Neutrophil (primary cell): ENCODE results near the gene UNC5B.

Source experiments
- H3K27ac ChIP-seq: fragments of 200-600 bp; sonication (generic); 2 replicates; pipeline ENCODE4 v1.5.1; 2016; ENCODE audit warnings: mild to moderate bottlenecking, moderate library complexity
- H3K27me3 ChIP-seq: fragments of 200-600 bp; sonication (generic); 2 replicates; pipeline ENCODE4 v1.6.0; 2016; ENCODE audit warnings: mild to moderate bottlenecking
- H3K36me3 ChIP-seq: fragments of 200-600 bp; sonication (generic); 2 replicates; pipeline ENCODE4 v1.5.1; 2017
- H3K4me1 ChIP-seq, 2 experiments: fragments of 200-600 bp in 1 of 2; sonication (generic) in 1 of 2; 1 replicate in 1 of 2; 2 replicates in 1 of 2; pipeline versions ENCODE4 v1.5.1 to v1.6.1; 2013 to 2016; ENCODE audit warnings: low read depth in 1 of 2, low read length in 1 of 2, mild to moderate bottlenecking in 1 of 2, moderate library complexity in 1 of 2; ENCODE audit not compliant: control insufficient read depth in 1 of 2, insufficient read depth in 1 of 2
- H3K4me3 ChIP-seq, 2 experiments: fragments of 200-600 bp in 1 of 2; sonication (generic) in 1 of 2; 1 replicate in 1 of 2; 2 replicates in 1 of 2; pipeline ENCODE4 v1.5.1; 2013 to 2016; ENCODE audit warnings: low read depth in 1 of 2, low read length in 1 of 2, mild to moderate bottlenecking in 1 of 2, moderate library complexity in 1 of 2
- H3K9me3 ChIP-seq: fragments of 200-600 bp; sonication (generic); 2 replicates; pipeline ENCODE4 v1.5.1; 2016
- CTCF ChIP-seq: fragments of 200-600 bp; sonication (generic); IDR thresholded peaks from 2 replicates; pipeline ENCODE4 v1.5.1; 2016; ENCODE audit warnings: antibody characterized with exemption

Gene UNC5B

GRCh38 chr10:71267508-71268240 is 55.3 kb downstream of the UNC5B start:
- no peak for TF ChIP-seq CTCF
- Histone ChIP-seq H3K27ac (no peak overlapping the region), H3K4me1 (peaks cover 11 to 13% of the 10 kb centered on the region in 2 experiments), H3K36me3 (no peaks in the 10 kb centered on the region), H3K27me3 (no peaks in the 10 kb centered on the region), H3K9me3 (no peaks in the 10 kb centered on the region), H3K4me3 (no peak overlapping the region)

DNA sequence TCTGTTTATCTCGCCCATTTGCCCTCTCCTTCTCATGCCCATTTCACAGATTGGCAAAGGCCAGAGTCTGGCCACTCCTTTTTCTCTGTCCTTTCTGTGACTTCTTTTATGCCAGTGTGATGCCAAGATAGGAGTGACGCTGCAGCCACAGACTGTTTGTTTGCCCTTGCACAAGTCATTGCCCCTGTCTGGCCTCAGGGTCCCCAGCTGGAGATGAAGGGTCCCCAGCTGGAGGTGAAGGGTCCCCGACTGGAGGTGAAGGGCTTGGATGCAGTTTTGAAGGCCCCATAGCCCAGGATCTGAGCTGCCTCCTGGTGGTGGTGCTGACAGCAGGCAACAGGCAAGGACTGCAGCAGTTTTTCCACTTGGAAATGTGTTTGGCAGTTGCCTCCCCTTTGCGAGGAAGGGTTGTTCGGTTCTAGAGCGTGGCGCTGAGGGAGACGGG is 55.9 kb downstream of the UNC5B start:
- Histone ChIP-seq H3K4me3 (no peak overlapping the region), H3K27ac (no peak overlapping the region), H3K9me3 (no peaks in the 10 kb centered on the region), H3K4me1 (peaks cover 11 to 16% of the 10 kb centered on the region in 2 experiments), H3K36me3 (no peaks in the 10 kb centered on the region), H3K27me3 (no peaks in the 10 kb centered on the region)
- no peak for TF ChIP-seq CTCF

DNA sequence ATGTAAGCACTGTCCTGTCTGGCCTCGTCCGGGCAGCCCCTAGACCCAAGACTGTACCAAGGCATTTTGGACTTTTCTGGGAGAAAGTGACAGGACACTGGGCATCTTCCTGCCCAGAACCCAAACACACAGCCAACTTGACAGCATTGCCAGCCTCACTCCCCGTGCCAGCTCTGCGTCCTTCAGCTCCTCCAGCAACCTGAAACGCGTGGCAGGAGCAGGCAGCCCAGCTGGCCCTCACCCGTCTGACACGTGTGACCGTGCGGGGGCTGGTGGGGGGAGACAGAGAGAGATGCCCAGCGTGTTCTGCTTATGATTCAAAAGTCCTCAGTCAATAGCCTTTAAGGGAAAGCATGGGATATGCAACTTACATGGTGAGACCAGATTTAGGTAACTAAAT is 56.4 kb downstream of the UNC5B start:
- Histone ChIP-seq H3K36me3 (no peaks in the 10 kb centered on the region), H3K4me3 (no peak overlapping the region), H3K9me3 (no peaks in the 10 kb centered on the region), H3K27ac (no peak overlapping the region), H3K27me3 (no peaks in the 10 kb centered on the region), H3K4me1 (peaks cover 11 to 20% of the 10 kb centered on the region in 2 experiments)
- no peak for TF ChIP-seq CTCF

GRCh38 chr10:71269301-71270288 is 57.2 kb downstream of the UNC5B start:
- Histone ChIP-seq H3K27ac (no peak overlapping the region), H3K36me3 (no peaks in the 10 kb centered on the region), H3K4me1 (peaks cover 15 to 28% of the 10 kb centered on the region in 2 experiments), H3K9me3 (no peaks in the 10 kb centered on the region), H3K27me3 (no peaks in the 10 kb centered on the region), H3K4me3 (no peak overlapping the region)
- no peak for TF ChIP-seq CTCF

- H3K27ac ChIP-seq: no peak overlapping the region
- TF ChIP-seq CTCF: no peak
- no peak overlapping the region for H3K4me3 ChIP-seq
- no peaks in the 10 kb centered on the region for H3K9me3 ChIP-seq
- peaks cover 24 to 38% of the 10 kb centered on the region in 2 experiments for H3K4me1 ChIP-seq
- no peaks in the 10 kb centered on the region for H3K27me3 ChIP-seq
- H3K36me3 ChIP-seq: no peaks in the 10 kb centered on the region
Observed at GRCh38 chr10:71270301-71271220, 58.2 kb downstream of the UNC5B start.
